GM23248 (cell line): ENCODE results near the gene DACH1.

Experiments used
- EZH2 ChIP-seq: fragments of 200-600 bp; sonication (generic); IDR thresholded peaks from 2 replicates; pipeline ENCODE4 v1.6.1; 2018; ENCODE audit warnings: antibody characterized with exemption, mild to moderate bottlenecking; ENCODE audit not compliant: insufficient read depth, poor library complexity, severe bottlenecking
- EZH2phosphoT487 ChIP-seq: fragments of 200-600 bp; sonication (generic); IDR thresholded peaks from 2 replicates; pipeline ENCODE4 v1.6.1; 2018; ENCODE audit warnings: antibody characterized with exemption, moderate library complexity, mild to moderate bottlenecking, low read depth; ENCODE audit not compliant: insufficient read depth

DNA sequence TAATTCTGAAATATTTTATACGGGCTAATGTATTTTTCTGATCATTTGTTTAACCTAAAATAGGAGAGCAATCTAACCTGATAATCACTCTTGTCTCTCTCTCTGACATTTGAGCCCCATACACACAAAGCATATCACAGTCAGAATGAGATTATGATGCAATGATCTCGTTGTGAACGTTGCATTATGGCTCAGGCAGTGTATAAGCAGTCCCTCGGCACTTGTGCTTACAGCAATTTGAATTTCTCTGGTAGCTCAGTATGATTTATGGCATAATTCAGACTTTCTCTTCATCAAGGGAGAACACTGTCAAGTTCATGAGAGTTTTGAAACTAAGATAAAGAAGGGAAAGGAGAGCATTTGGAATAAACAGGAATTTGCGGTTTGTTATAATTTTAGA is 256.1 kb downstream of the DACH1 start:
- TF ChIP-seq EZH2 (no peak), EZH2phosphoT487 (no peak)
